Astrocyte of the cerebellum (primary cell): ENCODE results near the gene PF4V1.

Experiments used
- DNase-seq: peaks from one replicate; pipeline ENCODE4 v3.0.0-alpha.2; 2011; ENCODE audit warnings: low read depth
- H3K4me3 ChIP-seq: 2 replicates; pipeline ENCODE4 v1.5.1; 2011; ENCODE audit warnings: mild to moderate bottlenecking, low read depth, low read length, moderate library complexity
- in situ Hi-C: cut with HindIII; loops from 2 replicates; pipeline ENCODE4 v1.10.0; 2017; ENCODE audit warnings: low sequenced_read_pairs
- TF ChIP-seq, protein P1 (sequence below): IDR thresholded peaks from 2 replicates; pipeline ENCODE4 v1.5.1; 2012; ENCODE audit warnings: low read length, low read depth, moderate library complexity, mild to moderate bottlenecking; ENCODE audit errors: missing control alignments

PF4V1 gene

DNA sequence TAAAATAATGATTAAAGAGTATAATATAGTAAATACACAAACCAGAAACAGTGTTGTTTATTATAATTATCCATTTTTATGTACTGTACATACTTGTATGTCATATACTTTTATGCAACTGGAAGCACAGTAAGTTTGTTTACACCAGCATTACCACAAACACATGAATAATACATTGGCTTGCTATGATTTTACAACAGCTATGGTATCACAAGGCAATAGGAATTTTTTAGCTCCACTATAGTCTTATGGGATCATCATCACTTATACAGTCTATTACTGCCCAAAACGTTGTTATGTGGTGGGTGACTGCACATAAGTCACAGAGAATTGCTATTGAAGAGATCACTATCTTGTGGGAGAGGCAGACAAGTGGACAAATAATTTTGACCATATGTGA, 1.8 kb upstream of the PF4V1 start:
- in situ Hi-C loops = no loop called here
- H3K4me3 ChIP-seq = no peak overlapping the region
- TF ChIP-seq, protein P1, sequence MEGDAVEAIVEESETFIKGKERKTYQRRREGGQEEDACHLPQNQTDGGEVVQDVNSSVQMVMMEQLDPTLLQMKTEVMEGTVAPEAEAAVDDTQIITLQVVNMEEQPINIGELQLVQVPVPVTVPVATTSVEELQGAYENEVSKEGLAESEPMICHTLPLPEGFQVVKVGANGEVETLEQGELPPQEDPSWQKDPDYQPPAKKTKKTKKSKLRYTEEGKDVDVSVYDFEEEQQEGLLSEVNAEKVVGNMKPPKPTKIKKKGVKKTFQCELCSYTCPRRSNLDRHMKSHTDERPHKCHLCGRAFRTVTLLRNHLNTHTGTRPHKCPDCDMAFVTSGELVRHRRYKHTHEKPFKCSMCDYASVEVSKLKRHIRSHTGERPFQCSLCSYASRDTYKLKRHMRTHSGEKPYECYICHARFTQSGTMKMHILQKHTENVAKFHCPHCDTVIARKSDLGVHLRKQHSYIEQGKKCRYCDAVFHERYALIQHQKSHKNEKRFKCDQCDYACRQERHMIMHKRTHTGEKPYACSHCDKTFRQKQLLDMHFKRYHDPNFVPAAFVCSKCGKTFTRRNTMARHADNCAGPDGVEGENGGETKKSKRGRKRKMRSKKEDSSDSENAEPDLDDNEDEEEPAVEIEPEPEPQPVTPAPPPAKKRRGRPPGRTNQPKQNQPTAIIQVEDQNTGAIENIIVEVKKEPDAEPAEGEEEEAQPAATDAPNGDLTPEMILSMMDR = no peak
- DNase-seq = no peak

DNA sequence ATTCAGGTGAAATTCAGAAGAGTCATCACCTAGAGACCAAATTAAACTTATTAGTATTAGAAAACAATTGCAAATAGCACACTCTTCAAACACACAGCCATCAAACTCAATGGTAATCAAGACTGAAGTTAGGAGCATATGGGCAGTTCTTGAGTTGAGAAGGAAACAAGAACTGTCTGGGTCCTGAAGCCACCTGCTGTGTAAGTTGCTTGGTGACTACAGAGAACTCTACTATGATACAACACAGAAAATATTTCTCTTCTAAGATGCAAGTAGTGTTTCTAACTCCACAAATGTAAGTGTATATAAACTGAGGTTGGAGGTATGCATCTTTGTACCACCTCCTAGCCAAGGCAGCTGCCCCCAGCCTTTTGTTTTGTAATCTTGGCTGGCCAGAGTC, 325 bp upstream of the PF4V1 start:
- in situ Hi-C loops = no loop called here
- TF ChIP-seq, protein P1 = no peak
- no peak overlapping the region for H3K4me3 ChIP-seq
- no peak for DNase-seq

DNA sequence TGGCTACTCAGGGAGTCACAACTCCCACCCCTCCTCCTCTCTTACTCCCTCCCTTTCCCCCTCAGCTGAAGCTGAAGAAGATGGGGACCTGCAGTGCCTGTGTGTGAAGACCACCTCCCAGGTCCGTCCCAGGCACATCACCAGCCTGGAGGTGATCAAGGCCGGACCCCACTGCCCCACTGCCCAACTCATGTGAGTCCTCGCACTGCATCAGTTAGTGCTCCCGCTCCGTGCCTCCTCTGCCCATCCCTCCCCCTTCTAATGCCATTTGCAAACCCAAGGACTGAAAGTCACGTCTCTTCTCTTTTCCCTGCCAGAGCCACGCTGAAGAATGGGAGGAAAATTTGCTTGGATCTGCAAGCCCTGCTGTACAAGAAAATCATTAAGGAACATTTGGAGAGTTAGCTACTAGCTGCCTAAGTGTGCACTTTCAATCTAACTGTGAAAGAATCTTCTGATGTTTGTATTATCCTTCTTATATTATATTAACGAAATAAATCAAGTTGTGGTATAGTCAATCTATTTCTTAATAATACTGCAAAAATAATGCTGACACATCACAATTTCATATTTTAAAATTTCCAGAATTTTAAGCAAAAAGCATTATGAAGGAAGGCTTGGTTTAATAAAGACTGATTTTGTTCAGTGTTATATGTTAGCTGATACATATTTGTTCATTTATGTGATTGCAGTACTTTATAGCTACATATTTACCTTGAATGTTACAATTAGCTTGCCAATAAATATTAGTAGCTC, 800 bp downstream of the PF4V1 start:
- TF ChIP-seq, protein P1 = no peak
- no peak for DNase-seq
- in situ Hi-C loops = no loop called here
- H3K4me3 ChIP-seq = no peak overlapping the region

DNA sequence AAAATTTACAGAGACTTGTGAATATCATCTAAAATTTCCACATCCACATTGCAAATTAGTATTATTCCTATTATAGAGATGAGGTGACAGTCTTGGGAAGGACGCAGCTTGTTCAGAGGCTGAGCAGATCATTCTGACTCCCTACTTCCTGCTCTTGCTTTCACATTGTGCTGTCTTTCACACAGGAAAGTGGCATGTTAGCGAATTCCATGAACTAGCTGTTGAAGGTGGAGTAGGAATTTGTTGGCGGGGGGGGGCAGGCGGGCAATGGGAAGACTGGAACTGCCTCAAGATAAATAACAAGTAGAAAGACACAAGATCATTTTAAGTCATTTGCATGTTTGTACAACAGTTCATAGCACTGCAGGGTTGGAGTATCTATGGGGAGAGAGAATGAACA, 2.3 kb downstream of the PF4V1 start:
- TF ChIP-seq, protein P1 = no peak
- in situ Hi-C loops = no loop called here
- H3K4me3 ChIP-seq = no peak overlapping the region
- no peak for DNase-seq

DNA sequence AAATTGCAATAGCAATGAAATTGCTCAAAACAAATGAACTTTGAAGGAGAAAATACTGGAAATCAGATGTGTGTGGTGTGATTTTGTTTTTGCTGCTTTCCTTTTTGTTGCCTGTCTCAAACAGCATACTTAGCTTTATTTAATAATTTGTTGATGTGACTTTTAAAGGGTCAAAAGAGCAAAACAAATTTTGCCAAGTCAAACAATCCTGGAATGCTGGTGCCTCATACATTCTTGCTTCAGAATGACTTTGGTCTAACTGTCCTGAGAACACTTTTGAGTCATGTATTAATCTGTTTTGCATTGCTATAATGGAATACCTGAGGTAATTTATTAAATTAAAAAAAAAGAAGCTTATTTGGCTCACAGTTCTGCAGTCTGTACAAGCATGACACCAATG, 3.4 kb downstream of the PF4V1 start:
- no peak for DNase-seq
- TF ChIP-seq, protein P1 = no peak
- in situ Hi-C loops = no loop called here
- H3K4me3 ChIP-seq = no peak overlapping the region

DNA sequence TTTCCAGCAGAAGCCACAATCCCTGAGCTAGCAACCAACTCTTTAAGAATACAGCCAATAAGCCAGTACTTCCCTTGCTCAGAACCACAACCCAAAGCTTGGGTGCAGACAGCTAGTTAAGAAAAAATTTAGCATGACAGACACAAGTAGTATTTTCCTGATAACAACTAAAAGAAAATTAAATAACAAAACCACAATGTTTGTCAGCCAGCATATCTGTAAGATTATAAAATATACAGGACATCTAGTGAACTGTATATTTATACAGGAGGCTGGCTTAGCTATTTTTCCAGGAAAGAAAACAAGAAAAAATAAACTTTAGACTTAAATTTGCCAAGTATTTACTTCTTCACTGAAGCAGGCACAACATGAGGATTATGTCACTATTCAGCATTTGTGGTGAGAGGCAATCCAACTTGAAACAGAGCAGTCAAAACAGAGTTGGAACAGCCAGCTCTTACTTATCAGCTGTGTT, 6.6 kb downstream of the PF4V1 start:
- TF ChIP-seq, protein P1 = no peak
- H3K4me3 ChIP-seq = no peak overlapping the region
- DNase-seq = peak; percentile 59
- in situ Hi-C loops = no loop called here
